ENCODE measurements around the gene MMP11. TPM values are rescaled to one million over a fixed set of nuclear protein-coding genes. Genes with fewer than 3 reads are reported as not detected.

Gene MMP11
- total and polyA plus RNA-seq, 2 of the 4 experiments (the other 2 are of a cell fraction): 2.2 to 6.0 TPM

DNA sequence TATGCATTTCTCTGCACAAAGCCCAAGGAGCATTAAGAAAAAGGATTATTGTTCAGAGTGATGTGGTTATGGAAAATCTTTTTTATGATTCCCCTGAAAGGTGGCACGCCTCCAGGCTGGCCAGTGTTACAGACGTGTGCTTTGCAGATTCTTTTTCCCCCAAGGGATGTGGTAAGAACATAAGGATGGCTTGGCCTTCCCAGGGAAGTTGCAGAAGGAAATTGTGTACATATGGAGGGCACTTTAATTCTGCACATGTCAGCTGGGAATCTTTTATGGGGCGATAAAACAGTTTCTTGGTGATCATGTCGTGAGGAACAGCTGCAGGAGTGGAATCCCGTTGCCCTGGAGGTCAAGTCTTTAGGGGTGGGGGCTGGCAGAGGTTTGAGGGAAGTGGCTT is 23.8 kb downstream of the MMP11 start:
- Histone ChIP-seq H3K9ac (ENCODE audit: low read depth, low read length) (no peak overlapping the region), H3K9me1 (ENCODE audit: insufficient read depth, low read length) (peaks cover 6% of the 10 kb centered on the region; the same call in 1 of the 2 replicates), H3K4me2 (ENCODE audit: low read depth, low read length) (no peak overlapping the region), H3K79me1 (ENCODE audit: low read depth in 1 of 2, low read length in 2 of 2) (peaks cover 24 to 39% of the 10 kb centered on the region in 2 experiments), H2AFZ (replicated peaks; ENCODE audit: low read length, poor library complexity) (no peak overlapping the region), H3K4me3 (ENCODE audit: insufficient read depth, low read depth, low read length) (no peak overlapping the region), H2BK15ac (ENCODE audit: low read depth, low read length) (no peak overlapping the region), H2AK5ac (ENCODE audit: low read depth, low read length) (no peak overlapping the region), H4K20me1 (ENCODE audit: insufficient read depth, low read length) (peaks cover 22% of the 10 kb centered on the region), H3K27ac (ENCODE audit: insufficient read depth, low read length) (no peak overlapping the region), H3K4me1 (ENCODE audit: control insufficient read depth, insufficient read depth, low read length) (peaks cover 1% of the 10 kb centered on the region; the same call in 1 of the 2 replicates), H4K5ac (ENCODE audit: low read depth, low read length) (no peak overlapping the region), H2BK5ac (ENCODE audit: low read depth, low read length, poor library complexity, severe bottlenecking) (no peak overlapping the region), H2AK9ac (replicated peaks; ENCODE audit: low read depth, low read length, poor library complexity) (no peak overlapping the region), H3K14ac (replicated peaks; ENCODE audit: low read depth, low read length) (no peak overlapping the region), H2BK20ac (ENCODE audit: low read depth, low read length) (no peak overlapping the region), H4K91ac (ENCODE audit: insufficient read depth, low read depth, low read length) (no peak overlapping the region), H3K23ac (ENCODE audit: low read depth, low read length) (no peak overlapping the region), H3K36me3 (ENCODE audit: control insufficient read depth, insufficient read depth, low read length) (peaks cover 67% of the 10 kb centered on the region), H3K18ac (ENCODE audit: low read depth, low read length) (no peak overlapping the region), H3K9me3 (ENCODE audit: control insufficient read depth, insufficient read depth, low read length) (no peaks in the 10 kb centered on the region), H4K8ac (ENCODE audit: low read depth in 2 of 2, low read length in 2 of 2) (no peak overlapping the region), H3K56ac (ENCODE audit: extremely low read depth, insufficient read depth, low read length) (no peak overlapping the region), H3K27me3 (ENCODE audit: control insufficient read depth, insufficient read depth, low read length) (no peaks in the 10 kb centered on the region), H2BK120ac (ENCODE audit: low read depth, low read length) (no peak overlapping the region), H3K4ac (ENCODE audit: low read depth, low read length) (no peak overlapping the region)
- in situ Hi-C loops (cut with MboI; ENCODE audit: low sequenced_read_pairs) (no loop called here), dilution Hi-C loops (cut with HindIII; ENCODE audit: low sequenced_read_pairs, unreplicated experiment) (no loop called here), intact Hi-C loops (cut with micrococcal nuclease) (no loop called here)
- ChIA-PET CTCF (no interaction called here), POLR2A (ENCODE audit: unreplicated experiment) (interaction anchor here (0.6 kb wide), 1 partner anchor 12 kb away, joined by 4 read pairs; no protein-coding TSS in a partner anchor)
- 60% methylated on average over 1 of the region's 5 CpGs; no CpG with 5 or more reads in 1 of the 2 experiments for WGBS, 2 experiments (ENCODE audit: extremely low coverage in 2 of 2, insufficient read length in 1 of 2)
- BruUV-seq (replicated peaks): no TSS peak
- DNase-seq (no peak), ATAC-seq (ENCODE audit: low read depth) (no peak)
- TF ChIP-seq, protein P1, sequence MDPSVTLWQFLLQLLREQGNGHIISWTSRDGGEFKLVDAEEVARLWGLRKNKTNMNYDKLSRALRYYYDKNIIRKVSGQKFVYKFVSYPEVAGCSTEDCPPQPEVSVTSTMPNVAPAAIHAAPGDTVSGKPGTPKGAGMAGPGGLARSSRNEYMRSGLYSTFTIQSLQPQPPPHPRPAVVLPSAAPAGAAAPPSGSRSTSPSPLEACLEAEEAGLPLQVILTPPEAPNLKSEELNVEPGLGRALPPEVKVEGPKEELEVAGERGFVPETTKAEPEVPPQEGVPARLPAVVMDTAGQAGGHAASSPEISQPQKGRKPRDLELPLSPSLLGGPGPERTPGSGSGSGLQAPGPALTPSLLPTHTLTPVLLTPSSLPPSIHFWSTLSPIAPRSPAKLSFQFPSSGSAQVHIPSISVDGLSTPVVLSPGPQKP (IDR thresholded peaks at IDR 0.05; ENCODE audit: borderline replicate concordance, low read depth, low read length): no peak
- no peak for TF ChIP-seq CEBPB (IDR thresholded peaks at IDR 0.05; ENCODE audit: low read depth, low read length)
- TF ChIP-seq, protein P2, sequence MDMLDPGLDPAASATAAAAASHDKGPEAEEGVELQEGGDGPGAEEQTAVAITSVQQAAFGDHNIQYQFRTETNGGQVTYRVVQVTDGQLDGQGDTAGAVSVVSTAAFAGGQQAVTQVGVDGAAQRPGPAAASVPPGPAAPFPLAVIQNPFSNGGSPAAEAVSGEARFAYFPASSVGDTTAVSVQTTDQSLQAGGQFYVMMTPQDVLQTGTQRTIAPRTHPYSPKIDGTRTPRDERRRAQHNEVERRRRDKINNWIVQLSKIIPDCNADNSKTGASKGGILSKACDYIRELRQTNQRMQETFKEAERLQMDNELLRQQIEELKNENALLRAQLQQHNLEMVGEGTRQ (IDR thresholded peaks at IDR 0.05; ENCODE audit: low read depth, low read length): no peak
- no peak for TF ChIP-seq MAZ (IDR thresholded peaks at IDR 0.05; ENCODE audit: borderline replicate concordance, low read depth, low read length)
- TF ChIP-seq NFE2L2 (IDR thresholded peaks at IDR 0.05; ENCODE audit: low read depth, low read length): no peak
- no peak for TF ChIP-seq RFX5 (IDR thresholded peaks at IDR 0.05; ENCODE audit: low read depth, low read length)
- no peak for TF ChIP-seq FOS (IDR thresholded peaks at IDR 0.05; ENCODE audit: low read depth, low read length)
- no peak for TF ChIP-seq MXI1 (IDR thresholded peaks at IDR 0.05; ENCODE audit: borderline replicate concordance, low read depth, low read length)
- no peak for TF ChIP-seq POLR2A (IDR thresholded peaks at IDR 0.05; ENCODE audit: low read depth, low read length)

Measured in IMR-90 (cell line).